DND-41 (cell line): ENCODE results near the gene PGM2L1.

Source experiments
- EZH2 ChIP-seq: IDR thresholded peaks from 3 replicates; pipeline ENCODE4 v1.6.1; 2012; ENCODE audit warnings: borderline replicate concordance, low read depth, mild to moderate bottlenecking, moderate library complexity, low read length, inconsistent platforms; ENCODE audit not compliant: severe bottlenecking
- TF ChIP-seq, protein P1 (sequence below): IDR thresholded peaks from 2 replicates; pipeline ENCODE4 v1.5.1; 2012; ENCODE audit warnings: borderline replicate concordance, low read length, moderate library complexity, mild to moderate bottlenecking; ENCODE audit not compliant: poor library complexity, severe bottlenecking; ENCODE audit errors: extremely low read depth

DNA sequence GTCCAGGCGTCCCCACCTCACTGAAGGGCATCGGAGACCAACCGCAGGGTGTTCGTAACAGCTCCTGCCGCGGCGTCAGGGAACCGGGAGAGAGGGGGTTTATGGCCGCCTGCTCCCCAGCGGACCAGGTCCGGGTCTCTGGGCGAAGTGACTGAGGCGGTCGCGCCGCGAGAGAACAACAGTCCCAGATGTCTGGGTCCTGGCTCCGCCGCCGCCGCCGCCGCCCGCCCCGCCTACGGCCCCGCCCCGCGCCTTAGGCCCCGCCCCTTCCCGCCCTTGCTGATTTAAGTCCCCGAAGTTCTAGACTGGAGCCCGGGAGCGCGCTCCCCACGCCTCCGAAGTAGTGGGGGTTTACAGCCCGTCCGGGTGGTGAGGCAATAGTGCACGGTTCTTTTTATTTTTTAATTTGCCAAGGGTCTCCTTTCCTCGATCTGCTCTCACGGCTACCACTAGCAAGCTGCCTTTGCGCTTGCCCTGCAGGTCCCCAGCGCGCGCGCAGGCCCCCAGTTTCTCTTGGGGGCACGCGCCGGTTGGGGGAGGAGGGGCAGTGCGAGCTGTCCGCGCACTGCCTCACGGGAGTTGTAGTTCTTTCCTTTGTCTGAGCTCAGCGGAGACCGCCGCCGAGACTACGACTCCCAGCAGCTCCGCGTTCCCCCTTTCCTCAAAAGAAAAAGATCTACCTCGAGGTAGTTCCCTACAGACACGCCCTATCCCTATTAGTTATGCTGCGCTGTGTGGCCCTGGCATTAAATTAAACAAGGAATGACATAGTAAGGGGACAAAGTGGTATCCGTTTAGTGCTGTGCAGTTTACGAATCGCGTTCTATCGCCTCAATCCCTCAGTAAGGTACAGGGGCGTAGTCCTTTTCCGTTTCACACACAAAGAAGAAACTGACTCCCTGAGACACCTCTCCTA is at the start of gene PGM2L1:
- TF ChIP-seq, protein P1, sequence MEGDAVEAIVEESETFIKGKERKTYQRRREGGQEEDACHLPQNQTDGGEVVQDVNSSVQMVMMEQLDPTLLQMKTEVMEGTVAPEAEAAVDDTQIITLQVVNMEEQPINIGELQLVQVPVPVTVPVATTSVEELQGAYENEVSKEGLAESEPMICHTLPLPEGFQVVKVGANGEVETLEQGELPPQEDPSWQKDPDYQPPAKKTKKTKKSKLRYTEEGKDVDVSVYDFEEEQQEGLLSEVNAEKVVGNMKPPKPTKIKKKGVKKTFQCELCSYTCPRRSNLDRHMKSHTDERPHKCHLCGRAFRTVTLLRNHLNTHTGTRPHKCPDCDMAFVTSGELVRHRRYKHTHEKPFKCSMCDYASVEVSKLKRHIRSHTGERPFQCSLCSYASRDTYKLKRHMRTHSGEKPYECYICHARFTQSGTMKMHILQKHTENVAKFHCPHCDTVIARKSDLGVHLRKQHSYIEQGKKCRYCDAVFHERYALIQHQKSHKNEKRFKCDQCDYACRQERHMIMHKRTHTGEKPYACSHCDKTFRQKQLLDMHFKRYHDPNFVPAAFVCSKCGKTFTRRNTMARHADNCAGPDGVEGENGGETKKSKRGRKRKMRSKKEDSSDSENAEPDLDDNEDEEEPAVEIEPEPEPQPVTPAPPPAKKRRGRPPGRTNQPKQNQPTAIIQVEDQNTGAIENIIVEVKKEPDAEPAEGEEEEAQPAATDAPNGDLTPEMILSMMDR, result no peak
- no peak for TF ChIP-seq EZH2
